PFSK-1 (cell line): Measurements from ENCODE around the gene KRTAP20-2.

Source experiments
- FOXP2 ChIP-seq: optimal IDR thresholded peaks from 2 replicates; pipeline ENCODE3; 2011; ENCODE audit warnings: borderline replicate concordance, control low read depth, inconsistent platforms; ENCODE audit not compliant: insufficient read depth; ENCODE audit errors: extremely low read length, extremely low read depth
- POLR2AphosphoS5 ChIP-seq: IDR thresholded peaks from 2 replicates; pipeline ENCODE4 v1.6.1; 2012; ENCODE audit warnings: low read depth, mild to moderate bottlenecking, control low read depth, low read length, moderate library complexity
- SIN3A ChIP-seq: IDR thresholded peaks from 2 replicates; pipeline ENCODE4 v1.6.1; 2012; ENCODE audit warnings: mild to moderate bottlenecking, low read length, moderate library complexity, borderline replicate concordance; ENCODE audit not compliant: insufficient read depth
- TAF1 ChIP-seq: IDR thresholded peaks from 2 replicates; pipeline ENCODE4 v1.6.1; 2012; ENCODE audit warnings: low read length, control low read depth, borderline replicate concordance; ENCODE audit not compliant: insufficient read depth
- TF ChIP-seq, protein P1 (sequence below), 2 experiments: IDR thresholded peaks; 2 replicates each; pipeline versions ENCODE4 v1.6.1 to v1.8.0; 2011 to 2012; ENCODE audit warnings: low read depth in 2 of 2, low read length in 2 of 2, control low read depth in 1 of 2, inconsistent platforms in 1 of 2, mild to moderate bottlenecking in 1 of 2, moderate library complexity in 1 of 2; ENCODE audit not compliant: insufficient read depth in 1 of 2

KRTAP20-2 gene

DNA sequence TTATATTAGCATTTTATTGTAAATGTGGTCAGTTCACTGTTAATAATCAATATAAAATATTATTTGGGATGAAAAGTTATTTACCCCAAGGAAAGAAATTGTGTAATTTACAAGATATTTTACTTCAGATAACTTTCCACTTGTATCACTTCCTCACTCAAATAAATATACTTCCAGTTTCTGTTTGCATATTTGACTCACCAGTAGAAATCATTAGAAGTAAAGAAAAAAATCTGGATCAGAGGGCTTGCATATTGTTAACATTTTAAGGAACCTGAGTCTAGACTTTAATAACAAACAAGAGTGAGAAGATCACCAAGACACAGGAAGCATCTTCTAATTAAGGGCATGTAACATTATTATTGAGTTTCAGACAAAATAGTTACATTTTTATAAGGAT, 14.9 kb upstream of the KRTAP20-2 start:
- TF ChIP-seq TAF1 (no peak), SIN3A (no peak), POLR2AphosphoS5 (no peak), FOXP2 (no peak)
- TF ChIP-seq, protein P1, sequence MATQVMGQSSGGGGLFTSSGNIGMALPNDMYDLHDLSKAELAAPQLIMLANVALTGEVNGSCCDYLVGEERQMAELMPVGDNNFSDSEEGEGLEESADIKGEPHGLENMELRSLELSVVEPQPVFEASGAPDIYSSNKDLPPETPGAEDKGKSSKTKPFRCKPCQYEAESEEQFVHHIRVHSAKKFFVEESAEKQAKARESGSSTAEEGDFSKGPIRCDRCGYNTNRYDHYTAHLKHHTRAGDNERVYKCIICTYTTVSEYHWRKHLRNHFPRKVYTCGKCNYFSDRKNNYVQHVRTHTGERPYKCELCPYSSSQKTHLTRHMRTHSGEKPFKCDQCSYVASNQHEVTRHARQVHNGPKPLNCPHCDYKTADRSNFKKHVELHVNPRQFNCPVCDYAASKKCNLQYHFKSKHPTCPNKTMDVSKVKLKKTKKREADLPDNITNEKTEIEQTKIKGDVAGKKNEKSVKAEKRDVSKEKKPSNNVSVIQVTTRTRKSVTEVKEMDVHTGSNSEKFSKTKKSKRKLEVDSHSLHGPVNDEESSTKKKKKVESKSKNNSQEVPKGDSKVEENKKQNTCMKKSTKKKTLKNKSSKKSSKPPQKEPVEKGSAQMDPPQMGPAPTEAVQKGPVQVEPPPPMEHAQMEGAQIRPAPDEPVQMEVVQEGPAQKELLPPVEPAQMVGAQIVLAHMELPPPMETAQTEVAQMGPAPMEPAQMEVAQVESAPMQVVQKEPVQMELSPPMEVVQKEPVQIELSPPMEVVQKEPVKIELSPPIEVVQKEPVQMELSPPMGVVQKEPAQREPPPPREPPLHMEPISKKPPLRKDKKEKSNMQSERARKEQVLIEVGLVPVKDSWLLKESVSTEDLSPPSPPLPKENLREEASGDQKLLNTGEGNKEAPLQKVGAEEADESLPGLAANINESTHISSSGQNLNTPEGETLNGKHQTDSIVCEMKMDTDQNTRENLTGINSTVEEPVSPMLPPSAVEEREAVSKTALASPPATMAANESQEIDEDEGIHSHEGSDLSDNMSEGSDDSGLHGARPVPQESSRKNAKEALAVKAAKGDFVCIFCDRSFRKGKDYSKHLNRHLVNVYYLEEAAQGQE (IDR thresholded peaks at IDR 0.05; ENCODE audit: insufficient read depth in 1 of 2, low read depth in 2 of 2, low read length in 2 of 2) = no peak

DNA sequence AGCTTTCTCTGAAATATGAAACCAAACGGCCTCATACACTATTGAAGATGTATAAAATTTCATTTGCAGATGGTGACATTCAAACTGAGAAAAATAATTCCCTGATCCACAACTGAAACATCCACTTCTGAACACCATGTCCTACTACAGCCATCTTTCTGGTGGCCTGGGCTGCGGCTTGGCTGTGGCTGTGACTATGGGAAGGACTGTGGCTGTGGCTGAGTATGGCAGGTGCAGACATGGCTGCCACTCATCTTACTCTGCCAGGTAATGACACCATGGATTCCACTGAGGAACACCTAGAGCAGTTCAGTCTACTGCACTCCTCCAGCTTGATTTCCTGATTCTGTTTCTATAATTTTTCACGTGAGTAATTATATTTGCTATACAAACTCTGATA, 14.5 kb upstream of the KRTAP20-2 start, which contains the start of gene KRTAP20-4:
Gene KRTAP20-4 (plus strand): TSS at position 106 of the 400 bp plus-strand sequence.
- TF ChIP-seq FOXP2 = no peak
- TF ChIP-seq SIN3A = no peak
- TF ChIP-seq POLR2AphosphoS5 = no peak
- no peak for TF ChIP-seq TAF1
- TF ChIP-seq, protein P1 (IDR thresholded peaks at IDR 0.05; ENCODE audit: insufficient read depth in 1 of 2, low read depth in 2 of 2, low read length in 2 of 2) = no peak

GRCh38 chr21:30623362-30623761, 11.6 kb upstream of the KRTAP20-2 start:
- no peak for TF ChIP-seq POLR2AphosphoS5
- TF ChIP-seq, protein P1 (IDR thresholded peaks at IDR 0.05; ENCODE audit: insufficient read depth in 1 of 2, low read depth in 2 of 2, low read length in 2 of 2) = no peak
- TF ChIP-seq TAF1 = no peak
- TF ChIP-seq FOXP2 = no peak
- TF ChIP-seq SIN3A = no peak

DNA sequence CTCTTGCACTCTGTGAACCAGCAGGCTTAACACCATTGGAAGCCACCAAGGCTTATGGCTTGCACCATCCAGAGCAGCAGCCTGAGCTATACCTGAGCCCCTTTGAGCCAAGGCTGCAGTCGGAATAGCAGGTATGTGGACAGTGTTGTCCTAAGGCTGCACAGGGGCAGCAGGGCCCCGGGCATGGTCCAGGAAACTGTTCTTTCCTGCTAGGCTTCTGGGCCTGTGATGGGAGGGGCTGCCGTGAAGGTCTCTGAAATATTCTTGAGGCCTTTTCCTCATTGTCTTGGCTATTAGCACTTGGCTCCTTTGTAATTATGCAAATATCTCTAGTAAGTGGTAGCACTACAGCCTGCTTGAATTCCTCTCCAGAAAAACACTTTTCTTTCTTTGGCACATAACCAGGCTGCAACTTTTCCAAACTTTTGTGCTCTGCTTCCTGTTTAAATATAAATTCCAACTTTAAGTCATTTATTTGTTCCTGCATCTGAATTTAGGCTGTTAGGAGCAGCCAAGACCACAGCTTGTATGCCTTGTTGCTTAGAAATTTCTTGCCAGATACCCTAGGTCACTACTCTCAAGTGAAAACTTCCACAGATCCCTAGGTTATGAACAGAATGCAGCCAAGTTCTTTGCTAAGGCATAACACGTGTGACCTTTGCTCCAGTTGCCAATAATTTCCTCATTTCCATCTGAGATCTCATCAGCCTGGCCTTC, 9.4 kb upstream of the KRTAP20-2 start:
- TF ChIP-seq, protein P1 (IDR thresholded peaks at IDR 0.05; ENCODE audit: insufficient read depth in 1 of 2, low read depth in 2 of 2, low read length in 2 of 2) = no peak
- TF ChIP-seq SIN3A (no peak), FOXP2 (no peak), POLR2AphosphoS5 (no peak), TAF1 (no peak)
